H9 (cell line): Measurements from ENCODE around the gene RNPS1. TPM values are rescaled to one million over a fixed set of nuclear protein-coding genes. Genes with fewer than 3 reads are reported as not detected.

Experiments
- DNase-seq: peaks from one replicate; pipeline ENCODE4 v3.0.0-alpha.2; 2017
- H2AFZ ChIP-seq: one replicate; pipeline ENCODE4 v1.6.1; 2013; ENCODE audit warnings: mild to moderate bottlenecking, low read length, control low read depth, moderate library complexity
- H2AK5ac ChIP-seq: 2 replicates; pipeline ENCODE4 v1.6.1; 2013; ENCODE audit warnings: low read length, control low read depth, mixed read lengths; ENCODE audit not compliant: insufficient read length
- H2BK120ac ChIP-seq: one replicate; pipeline ENCODE4 v1.6.1; 2013; ENCODE audit warnings: low read depth, mild to moderate bottlenecking, low read length, control low read depth, inconsistent platforms; ENCODE audit not compliant: poor library complexity, severe bottlenecking
- H2BK12ac ChIP-seq: 2 replicates; pipeline ENCODE4 v1.6.1; 2013; ENCODE audit warnings: low read length, control low read depth, mixed read lengths, low read depth; ENCODE audit not compliant: insufficient read length
- H2BK15ac ChIP-seq: 2 replicates; pipeline ENCODE4 v1.6.1; 2013; ENCODE audit warnings: low read depth, low read length, control low read depth
- H2BK20ac ChIP-seq: one replicate; pipeline ENCODE4 v1.6.1; 2013; ENCODE audit warnings: low read depth, mild to moderate bottlenecking, low read length, control low read depth, inconsistent platforms; ENCODE audit not compliant: poor library complexity, severe bottlenecking
- H2BK5ac ChIP-seq: 2 replicates; pipeline ENCODE4 v1.6.1; 2013; ENCODE audit warnings: low read length, control low read depth, mixed read lengths; ENCODE audit not compliant: insufficient read length
- H3K14ac ChIP-seq: 2 replicates; pipeline ENCODE4 v1.6.1; 2013; ENCODE audit warnings: low read length, control low read depth; ENCODE audit not compliant: insufficient read depth
- H3K18ac ChIP-seq: 2 replicates; pipeline ENCODE4 v1.6.1; 2013; ENCODE audit warnings: low read depth, mild to moderate bottlenecking, mixed read lengths, low read length, control low read depth; ENCODE audit not compliant: insufficient read length
- H3K23ac ChIP-seq: 2 replicates; pipeline ENCODE4 v1.6.1; 2013; ENCODE audit warnings: low read length, control low read depth, mixed read lengths, low read depth; ENCODE audit not compliant: insufficient read length
- H3K23me2 ChIP-seq: 2 replicates; pipeline ENCODE4 v1.6.1; 2013; ENCODE audit warnings: low read depth, mild to moderate bottlenecking, mixed read lengths, low read length, control low read depth; ENCODE audit not compliant: insufficient read length, poor library complexity, severe bottlenecking
- H3K27ac ChIP-seq: 2 replicates; pipeline ENCODE4 v1.5.1; 2013; ENCODE audit warnings: low read length, control low read depth, mixed read lengths, low read depth; ENCODE audit not compliant: insufficient read length
- H3K27me3 ChIP-seq: 2 replicates; pipeline ENCODE4 v1.6.1; 2013; ENCODE audit warnings: low read length, control low read depth, inconsistent platforms; ENCODE audit not compliant: insufficient read depth
- H3K4ac ChIP-seq: 2 replicates; pipeline ENCODE4 v1.6.1; 2013; ENCODE audit warnings: low read depth, mild to moderate bottlenecking, control low read depth, inconsistent platforms, low read length, moderate library complexity
- H3K4me1 ChIP-seq: 2 replicates; pipeline ENCODE4 v1.6.1; 2013; ENCODE audit warnings: low read length, control low read depth, inconsistent platforms; ENCODE audit not compliant: insufficient read depth
- H3K4me2 ChIP-seq: 2 replicates; pipeline ENCODE4 v1.6.1; 2013; ENCODE audit warnings: low read length, control low read depth, mixed read lengths; ENCODE audit not compliant: insufficient read length, insufficient read depth
- H3K56ac ChIP-seq: 2 replicates; pipeline ENCODE4 v1.6.1; 2013; ENCODE audit warnings: low read depth, mild to moderate bottlenecking, mixed read lengths, low read length, control low read depth; ENCODE audit not compliant: insufficient read length
- H3K79me1 ChIP-seq: 2 replicates; pipeline ENCODE4 v1.6.1; 2013; ENCODE audit warnings: low read depth, mild to moderate bottlenecking, moderate library complexity, low read length, control low read depth, inconsistent platforms; ENCODE audit not compliant: insufficient read depth, poor library complexity, severe bottlenecking
- H3K79me2 ChIP-seq: 2 replicates; pipeline ENCODE4 v1.6.1; 2013; ENCODE audit warnings: low read length, control low read depth, inconsistent platforms; ENCODE audit not compliant: insufficient read depth
- H3K9ac ChIP-seq: 2 replicates; pipeline ENCODE4 v1.6.1; 2013; ENCODE audit warnings: low read length, control low read depth, mixed read lengths; ENCODE audit not compliant: insufficient read length; ENCODE audit errors: extremely low read depth
- H3K9me3 ChIP-seq: one replicate; pipeline ENCODE4 v1.6.1; 2013; ENCODE audit warnings: low read depth, low read length, inconsistent platforms; ENCODE audit not compliant: control insufficient read depth
- H3T11ph ChIP-seq: one replicate; pipeline ENCODE4 v1.6.1; 2013; ENCODE audit warnings: mild to moderate bottlenecking, low read length, control low read depth, inconsistent platforms
- H4K20me1 ChIP-seq: one replicate; pipeline ENCODE4 v1.6.1; 2013; ENCODE audit not compliant: control insufficient read depth, insufficient read length, insufficient read depth
- H4K5ac ChIP-seq: 2 replicates; pipeline ENCODE4 v1.6.1; 2013; ENCODE audit warnings: low read depth, mild to moderate bottlenecking, mixed read lengths, low read length, control low read depth; ENCODE audit not compliant: insufficient read length
- H4K8ac ChIP-seq: replicated peaks from 2 replicates; pipeline ENCODE4 v1.6.1; 2013; ENCODE audit warnings: low read length, control low read depth, mixed read lengths, low read depth; ENCODE audit not compliant: insufficient read length
- H4K91ac ChIP-seq: 2 replicates; pipeline ENCODE4 v1.6.1; 2013; ENCODE audit warnings: low read depth, mild to moderate bottlenecking, moderate library complexity, mixed read lengths, low read length, control low read depth; ENCODE audit not compliant: insufficient read length
- H3K27ac Mint-ChIP-seq, 3 experiments: 2 replicates in 2 of 3; 3 replicates in 1 of 3; pipeline ENCODE4 v1.8.0; 2020 to 2021; ENCODE audit warnings: mixed read lengths in 3 of 3, mild to moderate bottlenecking in 1 of 3, moderate library complexity in 1 of 3
- H3K27me3 Mint-ChIP-seq: 2 replicates; pipeline ENCODE4 v1.8.0; 2021; ENCODE audit warnings: low read depth, mild to moderate bottlenecking, moderate library complexity, mixed read lengths
- H3K36me3 Mint-ChIP-seq, 3 experiments: 2 replicates in 2 of 3; 3 replicates in 1 of 3; pipeline ENCODE4 v1.8.0; 2020 to 2021; ENCODE audit warnings: low read depth in 3 of 3, mixed read lengths in 3 of 3; ENCODE audit not compliant: insufficient read depth in 1 of 3
- H3K4me1 Mint-ChIP-seq, 2 experiments: 2 replicates each; pipeline ENCODE4 v1.8.0; 2020; ENCODE audit warnings: mixed read lengths in 2 of 2
- H3K4me3 Mint-ChIP-seq, 2 experiments: 2 replicates in 1 of 2; 3 replicates in 1 of 2; pipeline ENCODE4 v1.8.0; 2020 to 2021; ENCODE audit warnings: mild to moderate bottlenecking in 2 of 2, mixed read lengths in 2 of 2, moderate library complexity in 1 of 2
- H3K9me3 Mint-ChIP-seq, 2 experiments: 2 replicates in 1 of 2; 3 replicates in 1 of 2; pipeline ENCODE4 v1.8.0; 2020; ENCODE audit warnings: mild to moderate bottlenecking in 2 of 2, mixed read lengths in 2 of 2, moderate library complexity in 1 of 2
- WGBS: extraction: QIAGEN DNeasy Blood & Tissue Kit; methylation state at CpG from one replicate; pipeline ENCODE4 v1.1.7; 2013; ENCODE audit warnings: missing lambda C conversion rate, low lambda C conversion rate, mixed read lengths; ENCODE audit not compliant: insufficient read length; ENCODE audit errors: extremely low coverage; 5-methylcytosine and 5-hydroxymethylcytosine counted together
- total RNA-seq: library from RNA; stranded (reverse); gene quantifications from 2 replicates; pipeline ENCODE4 v1.2.1, GENCODE V29; 2021
- TF ChIP-seq, protein P1 (sequence below): fragments of 200-600 bp; sonication (generic); conservative IDR thresholded peaks from 3 replicates; pipeline ENCODE4 v1.8.0; 2021; ENCODE audit warnings: antibody characterized with exemption, mild to moderate bottlenecking

The RNPS1 gene
- total RNA-seq, 1 experiment from 2014 or later = 384 TPM

DNA sequence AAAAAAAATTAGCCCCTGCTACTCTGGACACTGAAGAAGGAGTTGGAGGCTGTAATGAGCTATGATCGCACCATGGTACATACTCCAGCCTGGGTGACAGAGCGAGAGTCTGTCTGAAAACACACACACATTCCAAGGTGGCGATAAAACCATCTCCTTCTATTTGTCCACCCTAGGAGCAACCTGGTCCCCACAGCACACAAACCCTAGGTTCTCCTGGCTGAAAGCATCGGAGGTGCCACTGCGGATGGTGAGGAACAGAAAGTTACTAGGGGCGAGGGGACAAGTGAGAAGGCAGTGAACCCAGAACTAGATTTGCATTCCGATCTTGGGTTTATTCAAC, 15.1 kb downstream of the RNPS1 start:
- H3K27ac ChIP-seq = no peak overlapping the region
- no CpG with 5 or more reads among the region's 7 CpGs for WGBS
- no peaks in the 10 kb centered on the region for H3K27me3 Mint-ChIP-seq

More for the DNA sequence above, 15.1 kb downstream of the RNPS1 start:
- Mint-ChIP-seq H3K27ac (peak overlapping the region in 1 of 3 experiments; percentile 87; a peak in 2 of 7 replicates), H3K9me3 (no peaks in the 10 kb centered on the region), H3K36me3 (peaks cover 40 to 68% (median 58%) of the 10 kb centered on the region in 3 experiments), H3K4me1 (peaks cover 13 to 20% of the 10 kb centered on the region in 2 experiments), H3K4me3 (peak overlapping the region in 1 of 2 experiments; percentile 68; a peak in 2 of 5 replicates)
- peaks cover 4% of the 10 kb centered on the region for H3K23me2 ChIP-seq
- no peak overlapping the region for H4K91ac ChIP-seq
- H3T11ph ChIP-seq = no peak overlapping the region
- no peaks in the 10 kb centered on the region for H3K9me3 ChIP-seq
- H2BK120ac ChIP-seq = no peak overlapping the region
- no peak overlapping the region for H3K14ac ChIP-seq
- no peak overlapping the region for H4K5ac ChIP-seq
- no peak overlapping the region for H2AFZ ChIP-seq
- H3K23ac ChIP-seq = no peak overlapping the region
- no peak overlapping the region for H2AK5ac ChIP-seq
- H4K8ac ChIP-seq = no peak overlapping the region
- H3K4me1 ChIP-seq = no peaks in the 10 kb centered on the region
- H3K18ac ChIP-seq = no peak overlapping the region
- H3K9ac ChIP-seq = no peak overlapping the region
- no peak overlapping the region for H2BK15ac ChIP-seq
- H3K79me1 ChIP-seq = no peaks in the 10 kb centered on the region
- TF ChIP-seq, protein P1, sequence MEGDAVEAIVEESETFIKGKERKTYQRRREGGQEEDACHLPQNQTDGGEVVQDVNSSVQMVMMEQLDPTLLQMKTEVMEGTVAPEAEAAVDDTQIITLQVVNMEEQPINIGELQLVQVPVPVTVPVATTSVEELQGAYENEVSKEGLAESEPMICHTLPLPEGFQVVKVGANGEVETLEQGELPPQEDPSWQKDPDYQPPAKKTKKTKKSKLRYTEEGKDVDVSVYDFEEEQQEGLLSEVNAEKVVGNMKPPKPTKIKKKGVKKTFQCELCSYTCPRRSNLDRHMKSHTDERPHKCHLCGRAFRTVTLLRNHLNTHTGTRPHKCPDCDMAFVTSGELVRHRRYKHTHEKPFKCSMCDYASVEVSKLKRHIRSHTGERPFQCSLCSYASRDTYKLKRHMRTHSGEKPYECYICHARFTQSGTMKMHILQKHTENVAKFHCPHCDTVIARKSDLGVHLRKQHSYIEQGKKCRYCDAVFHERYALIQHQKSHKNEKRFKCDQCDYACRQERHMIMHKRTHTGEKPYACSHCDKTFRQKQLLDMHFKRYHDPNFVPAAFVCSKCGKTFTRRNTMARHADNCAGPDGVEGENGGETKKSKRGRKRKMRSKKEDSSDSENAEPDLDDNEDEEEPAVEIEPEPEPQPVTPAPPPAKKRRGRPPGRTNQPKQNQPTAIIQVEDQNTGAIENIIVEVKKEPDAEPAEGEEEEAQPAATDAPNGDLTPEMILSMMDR = no peak
- H3K79me2 ChIP-seq = no peaks in the 10 kb centered on the region; the same call in 1 of the 2 replicates
- no peaks in the 10 kb centered on the region for H3K27me3 ChIP-seq
- DNase-seq = no peak
- H2BK12ac ChIP-seq = no peak overlapping the region
- H3K4me2 ChIP-seq = no peak overlapping the region
- peaks cover 1% of the 10 kb centered on the region for H4K20me1 ChIP-seq
- H3K56ac ChIP-seq = no peak overlapping the region
- H3K4ac ChIP-seq = no peak overlapping the region
- no peak overlapping the region for H2BK5ac ChIP-seq
- H2BK20ac ChIP-seq = no peak overlapping the region
